Neural crest cell (in vitro differentiated cells): ENCODE data around the gene SLC7A1. TPM values are rescaled to one million over a fixed set of nuclear protein-coding genes. Genes with fewer than 3 reads are reported as not detected.
A peak's percentile ranks its signal among the peaks of the same experiment; 100 is the strongest.

ENCODE experiments used
- DNase-seq: peaks from one replicate; pipeline ENCODE4 v3.0.0; 2021; ENCODE audit warnings: low read depth, mixed read lengths, low spot score
- H3K27ac Mint-ChIP-seq: one replicate; pipeline ENCODE4 v1.8.0; 2021; ENCODE audit warnings: mild to moderate bottlenecking, mixed read lengths; ENCODE audit not compliant: unreplicated experiment
- H3K27me3 Mint-ChIP-seq: 2 replicates; pipeline ENCODE4 v1.8.0; 2021; ENCODE audit warnings: low read depth, mild to moderate bottlenecking, mixed read lengths
- H3K36me3 Mint-ChIP-seq: 2 replicates; pipeline ENCODE4 v1.8.0; 2021; ENCODE audit warnings: low read depth, mild to moderate bottlenecking, mixed read lengths
- H3K4me1 Mint-ChIP-seq: 2 replicates; pipeline ENCODE4 v1.8.0; 2021; ENCODE audit warnings: mixed read lengths
- H3K4me3 Mint-ChIP-seq: one replicate; pipeline ENCODE4 v1.8.0; 2021; ENCODE audit warnings: mild to moderate bottlenecking, mixed read lengths
- H3K9me3 Mint-ChIP-seq: 2 replicates; pipeline ENCODE4 v1.8.0; 2021; ENCODE audit warnings: mixed read lengths
- CTCF ChIP-seq: fragments of 200-600 bp; sonication (generic); conservative IDR thresholded peaks from 2 replicates; pipeline ENCODE4 v1.5.0; 2021; ENCODE audit warnings: antibody characterized with exemption, mild to moderate bottlenecking
- total RNA-seq: library from RNA; stranded (reverse); gene quantifications from 2 replicates; pipeline ENCODE4 v1.2.1, GENCODE V29; 2021

The SLC7A1 gene
- total RNA-seq, 1 donor from 2014 or later, result 69.7 TPM

GRCh38 chr13:29483623-29484022 is 111.9 kb downstream of the SLC7A1 start:
- Mint-ChIP-seq H3K27me3 (no peaks in the 10 kb centered on the region), H3K4me3 (no peak overlapping the region), H3K9me3 (no peaks in the 10 kb centered on the region), H3K27ac (peak overlapping the region; percentile 11), H3K4me1 (peaks cover 12% of the 10 kb centered on the region), H3K36me3 (no peaks in the 10 kb centered on the region)
- DNase-seq, result no peak
- TF ChIP-seq CTCF, result no peak

- Mint-ChIP-seq H3K36me3 (no peaks in the 10 kb centered on the region), H3K27me3 (no peaks in the 10 kb centered on the region), H3K4me3 (no peak overlapping the region), H3K4me1 (peaks cover 10% of the 10 kb centered on the region), H3K27ac (no peak overlapping the region), H3K9me3 (no peaks in the 10 kb centered on the region)
- no peak for TF ChIP-seq CTCF
- DNase-seq, result no peak
Measured at GRCh38 chr13:29483211-29483610, 112.3 kb downstream of the SLC7A1 start.

GRCh38 chr13:29482504-29482903 is 113.0 kb downstream of the SLC7A1 start:
- Mint-ChIP-seq H3K27me3 (no peaks in the 10 kb centered on the region), H3K4me1 (peaks cover 10% of the 10 kb centered on the region), H3K27ac (no peak overlapping the region), H3K9me3 (no peaks in the 10 kb centered on the region), H3K36me3 (no peaks in the 10 kb centered on the region), H3K4me3 (no peak overlapping the region)
- TF ChIP-seq CTCF, result no peak
- DNase-seq, result no peak

GRCh38 chr13:29481603-29482002 is 113.9 kb downstream of the SLC7A1 start:
- H3K27ac Mint-ChIP-seq, result no peak overlapping the region
- DNase-seq, result no peak
- no peaks in the 10 kb centered on the region for H3K27me3 Mint-ChIP-seq
- H3K4me1 Mint-ChIP-seq, result peaks cover 10% of the 10 kb centered on the region
- H3K36me3 Mint-ChIP-seq, result no peaks in the 10 kb centered on the region
- H3K4me3 Mint-ChIP-seq, result no peak overlapping the region
- TF ChIP-seq CTCF, result no peak
- H3K9me3 Mint-ChIP-seq, result no peaks in the 10 kb centered on the region

- Mint-ChIP-seq H3K4me3 (no peak overlapping the region), H3K9me3 (no peaks in the 10 kb centered on the region)
- no peak for TF ChIP-seq CTCF
Measured at GRCh38 chr13:29480893-29481525, 114.5 kb downstream of the SLC7A1 start.

More at GRCh38 chr13:29480893-29481525, 114.5 kb downstream of the SLC7A1 start:
- DNase-seq, result no peak
- no peak overlapping the region for H3K27ac Mint-ChIP-seq
- no peaks in the 10 kb centered on the region for H3K27me3 Mint-ChIP-seq
- peaks cover 10% of the 10 kb centered on the region for H3K4me1 Mint-ChIP-seq
- H3K36me3 Mint-ChIP-seq, result no peaks in the 10 kb centered on the region
